Esophagus muscularis mucosa (tissue), 3 donors: ENCODE data around the gene KRT39.

Experiments used
- CTCF ChIP-seq, 3 experiments: fragments of 200-600 bp in 2 of 3; fragments of 450-650 bp in 1 of 3; sonication (generic) in 2 of 3; IDR thresholded peaks; one replicate each; pipeline ENCODE4 v1.5.1; 2017 to 2019; ENCODE audit warnings: antibody characterized with exemption in 3 of 3, mild to moderate bottlenecking in 2 of 3, moderate library complexity in 1 of 3
- POLR2A ChIP-seq: fragments of 450-650 bp; IDR thresholded peaks from one replicate; pipeline ENCODE4 v1.6.1; 2017; ENCODE audit warnings: antibody characterized with exemption, moderate library complexity, mild to moderate bottlenecking, low read depth

GRCh38 chr17:40945414-40945813 is 21.3 kb downstream of the KRT39 start:
- no peak for TF ChIP-seq POLR2A
- TF ChIP-seq CTCF (IDR thresholded peaks at IDR 0.05), result no peak
